Loucy (cell line): ENCODE results near the gene DLK1.

Source experiments
- CTCF ChIP-seq: fragments of 200-600 bp; sonication (generic); conservative IDR thresholded peaks from 2 replicates; pipeline ENCODE4 v1.5.1; 2014; ENCODE audit warnings: mild to moderate bottlenecking, antibody characterized with exemption, low read length
- EZH2phosphoT487 ChIP-seq: fragments of 200-600 bp; IDR thresholded peaks from 2 replicates; pipeline ENCODE4 v1.6.1; 2018; ENCODE audit warnings: antibody characterized with exemption, mild to moderate bottlenecking, moderate library complexity, borderline replicate concordance

GRCh38 chr14:100785626-100786025 is 58.9 kb downstream of the DLK1 start:
- TF ChIP-seq CTCF: no peak
- TF ChIP-seq EZH2phosphoT487: no peak
